ENCODE measurements around the gene PRSS3.

GRCh38 chr9:33795819-33796218, 458 bp downstream of the PRSS3 start:
- no peak for TF ChIP-seq CTCF (IDR thresholded peaks at IDR 0.05)
- no peak for TF ChIP-seq POLR2AphosphoS5 (IDR thresholded peaks at IDR 0.05)
